ENCODE measurements around the gene NOTCH3. TPM values are rescaled to one million over a fixed set of nuclear protein-coding genes. Genes with fewer than 3 reads are reported as not detected.

The NOTCH3 gene
- total RNA-seq, 1 experiment from 2014 or later, result 39.4 TPM

- Histone ChIP-seq H3K36me3 (ENCODE audit: control insufficient read depth in 1 of 2, insufficient read depth in 2 of 2, low read length in 2 of 2) (peaks cover 0 to 9% of the 10 kb centered on the region in 2 experiments; a peak in 1 of 4 replicates), H3K9me3 (ENCODE audit: control insufficient read depth in 1 of 2, insufficient read depth in 1 of 2, low read depth in 1 of 2, low read length in 2 of 2) (no peaks in the 10 kb centered on the region), H3K79me2 (ENCODE audit: insufficient read depth, low read length) (no peaks in the 10 kb centered on the region), H3K27me3 (ENCODE audit: insufficient read depth, low read length) (no peaks in the 10 kb centered on the region), H3K27ac (ENCODE audit: low read depth, low read length) (no peak overlapping the region), H4K20me1 (ENCODE audit: insufficient read depth) (no peaks in the 10 kb centered on the region), H3K4me3 (replicated peaks in 1 of 2; ENCODE audit: low read depth in 1 of 2, low read length in 2 of 2) (no peak overlapping the region), H3K4me1 (ENCODE audit: control insufficient read depth in 1 of 2, insufficient read depth in 2 of 2, low read length in 2 of 2) (peaks cover 9 to 15% of the 10 kb centered on the region in 2 experiments), H3K4me2 (ENCODE audit: low read length) (no peak overlapping the region), H2AFZ (ENCODE audit: low read depth, low read length, poor library complexity, severe bottlenecking) (no peak overlapping the region), H3K9ac (ENCODE audit: low read length) (no peak overlapping the region), H3K9me2 (ENCODE audit: insufficient read depth) (no peaks in the 10 kb centered on the region)
- BruUV-seq (replicated peaks), result no TSS peak
- RAD21 ChIA-PET (ENCODE audit: low non-redundant PET in 1 of 2, low total read pairs in 2 of 2, uncharacterized antibody in 2 of 2, unreplicated experiment in 2 of 2), result no interaction called here
- DNase-seq (ENCODE audit: low read depth, low spot score), result no peak
- ATAC-seq, result no peak
- POLR2A ChIA-PET, result no interaction called here
- TF ChIP-seq, protein P1, sequence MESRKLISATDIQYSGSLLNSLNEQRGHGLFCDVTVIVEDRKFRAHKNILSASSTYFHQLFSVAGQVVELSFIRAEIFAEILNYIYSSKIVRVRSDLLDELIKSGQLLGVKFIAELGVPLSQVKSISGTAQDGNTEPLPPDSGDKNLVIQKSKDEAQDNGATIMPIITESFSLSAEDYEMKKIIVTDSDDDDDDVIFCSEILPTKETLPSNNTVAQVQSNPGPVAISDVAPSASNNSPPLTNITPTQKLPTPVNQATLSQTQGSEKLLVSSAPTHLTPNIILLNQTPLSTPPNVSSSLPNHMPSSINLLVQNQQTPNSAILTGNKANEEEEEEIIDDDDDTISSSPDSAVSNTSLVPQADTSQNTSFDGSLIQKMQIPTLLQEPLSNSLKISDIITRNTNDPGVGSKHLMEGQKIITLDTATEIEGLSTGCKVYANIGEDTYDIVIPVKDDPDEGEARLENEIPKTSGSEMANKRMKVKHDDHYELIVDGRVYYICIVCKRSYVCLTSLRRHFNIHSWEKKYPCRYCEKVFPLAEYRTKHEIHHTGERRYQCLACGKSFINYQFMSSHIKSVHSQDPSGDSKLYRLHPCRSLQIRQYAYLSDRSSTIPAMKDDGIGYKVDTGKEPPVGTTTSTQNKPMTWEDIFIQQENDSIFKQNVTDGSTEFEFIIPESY (IDR thresholded peaks at IDR 0.05; ENCODE audit: extremely low read depth, insufficient replicate concordance, low read length), result no peak
- TF ChIP-seq CEBPB (IDR thresholded peaks at IDR 0.05; ENCODE audit: low read depth) (no peak), EGR1 (IDR thresholded peaks at IDR 0.05; ENCODE audit: low read depth) (no peak), SIN3A (IDR thresholded peaks at IDR 0.05; ENCODE audit: low read depth) (no peak), JUND (IDR thresholded peaks at IDR 0.05) (no peak), POLR2A (IDR thresholded peaks at IDR 0.05; ENCODE audit: borderline replicate concordance, extremely low read depth, insufficient read depth, insufficient read length) (no peak), CBX3 (IDR thresholded peaks at IDR 0.05; ENCODE audit: low read depth) (no peak), SRF (IDR thresholded peaks at IDR 0.05; ENCODE audit: low read depth) (no peak), ELF1 (IDR thresholded peaks at IDR 0.05; ENCODE audit: borderline replicate concordance, low read depth) (no peak), REST (IDR thresholded peaks at IDR 0.05; ENCODE audit: low read depth) (no peak), MAX (IDR thresholded peaks at IDR 0.05) (no peak)
- CTCF ChIA-PET, result no interaction called here
- intact Hi-C loops (cut with micrococcal nuclease), result no loop called here
These were observed 9.3 kb downstream of the NOTCH3 start for GRCh38 chr19:15191514-15191913.
